ENCODE results near the gene HOXC9.
"Not testable (repeated sequence)": the region's sequence is repeated elsewhere in the genome, so short reads cannot be mapped to it uniquely, and the experiment has no call there.

HOXC9 gene

DNA sequence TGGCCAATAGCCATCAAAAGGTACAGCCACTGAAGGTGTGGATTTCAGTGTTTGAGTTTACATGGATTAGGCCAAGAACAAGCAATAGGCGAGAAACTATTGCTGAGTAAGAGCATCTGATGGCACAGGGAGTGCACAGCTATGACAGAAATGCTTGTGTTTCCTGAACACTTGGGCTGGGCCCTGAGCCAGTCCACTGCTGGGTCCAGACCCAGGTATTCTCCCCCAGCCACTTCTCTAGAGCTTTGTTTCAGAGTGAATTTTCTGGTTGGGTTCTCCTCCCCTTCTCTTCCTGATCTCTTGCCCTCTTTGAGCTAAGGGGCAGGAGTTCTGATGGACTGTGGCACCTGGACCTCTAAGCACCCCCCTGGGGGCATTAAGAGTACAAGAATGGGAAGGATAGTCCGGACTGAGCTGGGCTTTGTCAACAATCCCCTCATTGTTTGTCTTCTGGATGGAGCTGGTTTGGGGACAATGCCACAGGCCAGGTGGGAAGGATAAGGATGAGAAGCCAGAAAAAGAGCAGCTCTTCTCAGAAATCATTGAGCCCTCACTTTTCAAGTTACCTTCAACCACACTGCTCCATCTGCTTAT, 41.2 kb downstream of the HOXC9 start:
- H3K4me3 ChIP-seq (ENCODE audit: insufficient read length, low read depth), result no peak overlapping the region
- H3K27me3 ChIP-seq (ENCODE audit: insufficient read depth, insufficient read length), result peaks cover 100% of the 10 kb centered on the region
- TF ChIP-seq SUZ12 (IDR thresholded peaks at IDR 0.05; ENCODE audit: extremely low read depth, insufficient read depth, insufficient read length), result no peak
- TF ChIP-seq YY1 (IDR thresholded peaks at IDR 0.05; ENCODE audit: insufficient read depth, insufficient read length), result no peak
- TF ChIP-seq ZNF274 (IDR thresholded peaks at IDR 0.05; ENCODE audit: low read depth, low read length), result no peak
- H3K9me3 ChIP-seq (ENCODE audit: insufficient read depth, low read length), result no peaks in the 10 kb centered on the region
- peaks cover 3% of the 10 kb centered on the region for H3K4me1 ChIP-seq (ENCODE audit: insufficient read depth, insufficient read length)
- DNase-seq (ENCODE audit: low read depth, low spot score), result no peak
- H3K9ac ChIP-seq (ENCODE audit: insufficient read length, low read depth), result no peak overlapping the region
- no peaks in the 10 kb centered on the region for H3K36me3 ChIP-seq (ENCODE audit: insufficient read depth, insufficient read length, low read length)

DNA sequence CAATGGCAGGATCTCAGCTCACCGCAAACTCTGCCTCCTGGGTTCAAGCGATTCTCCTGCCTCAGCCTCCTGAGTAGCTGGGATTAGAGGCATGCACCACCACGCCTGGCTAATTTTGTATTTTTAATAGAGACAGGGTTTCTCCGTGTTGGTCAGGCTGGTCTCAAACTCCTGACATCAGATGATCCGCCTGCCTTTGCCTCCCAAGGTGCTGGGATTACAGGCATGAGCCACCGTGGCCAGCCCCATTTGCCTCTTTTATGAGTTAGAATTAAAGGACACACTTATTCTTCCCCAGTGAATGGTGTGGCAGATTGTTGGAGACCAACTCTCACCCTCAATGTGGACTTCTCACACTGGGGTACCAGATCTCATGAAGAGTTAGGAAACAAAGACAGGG, 42.1 kb downstream of the HOXC9 start:
- not testable (repeated sequence) for H3K36me3 ChIP-seq (ENCODE audit: insufficient read depth, insufficient read length, low read length); H3K4me1 ChIP-seq (ENCODE audit: insufficient read depth, insufficient read length); H3K9me3 ChIP-seq (ENCODE audit: insufficient read depth, low read length); H3K9ac ChIP-seq (ENCODE audit: insufficient read length, low read depth); DNase-seq (ENCODE audit: low read depth, low spot score); H3K4me3 ChIP-seq (ENCODE audit: insufficient read length, low read depth)
- peaks cover 100% of the 10 kb centered on the region for H3K27me3 ChIP-seq (ENCODE audit: insufficient read depth, insufficient read length)

DNA sequence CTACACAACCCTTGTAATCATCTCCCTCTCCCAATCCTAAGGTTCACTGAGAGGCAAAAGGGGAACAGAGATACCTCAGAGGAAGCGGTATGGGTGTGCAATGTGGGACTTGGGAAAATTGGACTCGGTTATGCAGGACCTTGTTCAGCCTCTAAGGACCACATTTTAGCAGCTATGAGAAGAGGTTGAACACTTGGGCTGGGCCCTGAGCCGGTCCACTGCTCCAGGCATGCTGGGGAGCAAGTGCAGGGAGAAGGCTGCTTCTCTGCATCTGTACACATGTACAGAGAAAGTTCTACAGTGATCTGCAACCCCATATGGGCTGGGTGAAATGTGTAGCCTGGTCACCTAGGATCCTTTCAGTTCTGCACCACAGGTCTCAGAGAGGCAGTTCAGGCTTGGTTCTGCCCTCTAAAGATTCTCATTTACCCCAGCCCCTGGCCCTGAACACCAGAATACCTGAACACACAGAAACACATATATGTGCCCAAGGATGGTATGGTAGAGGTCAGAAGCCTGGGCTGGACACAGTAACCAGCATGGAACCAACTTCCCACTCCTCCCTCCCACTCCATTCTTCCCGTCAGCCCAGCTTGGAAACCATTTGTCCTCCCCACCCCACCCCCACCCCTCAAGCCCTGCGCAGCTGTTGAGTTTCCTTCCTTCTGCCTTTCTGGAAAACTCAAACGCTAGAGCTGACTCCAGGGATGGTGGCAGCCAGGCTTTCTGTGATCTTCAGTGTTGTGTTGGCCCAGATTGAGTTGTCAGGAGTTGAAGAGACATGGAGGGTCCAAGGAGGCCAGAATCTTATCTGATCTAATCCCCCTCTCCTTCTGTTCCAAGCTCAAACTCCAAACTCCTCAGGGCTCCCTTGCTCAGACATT, 43.3 kb downstream of the HOXC9 start:
- Histone ChIP-seq H3K9me3 (ENCODE audit: insufficient read depth, low read length) (no peaks in the 10 kb centered on the region), H3K36me3 (ENCODE audit: insufficient read depth, insufficient read length, low read length) (no peaks in the 10 kb centered on the region), H3K4me3 (ENCODE audit: insufficient read length, low read depth) (no peak overlapping the region), H3K9ac (ENCODE audit: insufficient read length, low read depth) (no peak overlapping the region), H3K27me3 (ENCODE audit: insufficient read depth, insufficient read length) (peaks cover 100% of the 10 kb centered on the region), H3K4me1 (ENCODE audit: insufficient read depth, insufficient read length) (peaks cover 15% of the 10 kb centered on the region)
- no peak for DNase-seq (ENCODE audit: low read depth, low spot score)
- TF ChIP-seq ZNF274 (IDR thresholded peaks at IDR 0.05; ENCODE audit: low read depth, low read length), result no peak
- peak; percentile 54 for TF ChIP-seq SUZ12 (IDR thresholded peaks at IDR 0.05; ENCODE audit: extremely low read depth, insufficient read depth, insufficient read length)

DNA sequence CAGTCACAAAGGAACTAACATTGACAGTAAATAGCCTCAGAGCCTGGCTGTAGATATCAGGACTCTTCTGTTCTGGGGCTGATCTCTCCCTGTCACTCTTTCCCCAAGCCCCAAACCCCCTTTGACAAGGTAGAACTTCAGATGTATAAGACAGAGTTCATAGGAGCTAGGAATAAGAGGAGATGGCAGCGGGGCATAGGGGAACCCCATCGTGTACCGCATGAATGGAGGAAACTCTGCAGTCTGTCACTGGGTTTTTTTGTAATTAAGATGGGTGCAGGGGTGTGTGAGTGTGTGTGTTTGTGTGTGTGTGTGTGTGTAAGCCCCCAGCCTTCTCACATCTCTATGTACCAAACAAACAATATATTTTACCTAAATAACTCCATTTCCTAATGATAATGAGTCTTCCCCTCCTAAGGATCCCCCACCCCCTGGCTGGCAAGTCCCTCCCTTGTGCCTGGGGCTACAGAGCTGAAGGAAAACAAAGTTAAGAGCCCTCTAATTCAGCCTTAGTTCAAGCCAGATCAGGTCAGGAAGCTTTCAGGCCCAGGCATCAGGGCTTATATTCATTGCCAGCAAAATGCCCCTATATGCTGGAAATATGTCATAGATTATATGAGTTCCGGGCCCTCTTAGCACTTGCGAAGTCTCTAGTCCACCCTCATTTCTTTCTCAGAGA, 44.6 kb downstream of the HOXC9 start:
- no peak for DNase-seq (ENCODE audit: low read depth, low spot score)
- peaks cover 100% of the 10 kb centered on the region for H3K27me3 ChIP-seq (ENCODE audit: insufficient read depth, insufficient read length)
- no peak overlapping the region for H3K9ac ChIP-seq (ENCODE audit: insufficient read length, low read depth)
- no peak overlapping the region for H3K4me3 ChIP-seq (ENCODE audit: insufficient read length, low read depth)
- no peaks in the 10 kb centered on the region for H3K9me3 ChIP-seq (ENCODE audit: insufficient read depth, low read length)
- TF ChIP-seq YY1 (IDR thresholded peaks at IDR 0.05; ENCODE audit: insufficient read depth, insufficient read length) (no peak), ZNF274 (IDR thresholded peaks at IDR 0.05; ENCODE audit: low read depth, low read length) (no peak), SUZ12 (IDR thresholded peaks at IDR 0.05; ENCODE audit: extremely low read depth, insufficient read depth, insufficient read length) (no peak)
- peaks cover 15% of the 10 kb centered on the region for H3K4me1 ChIP-seq (ENCODE audit: insufficient read depth, insufficient read length)
- H3K36me3 ChIP-seq (ENCODE audit: insufficient read depth, insufficient read length, low read length), result no peaks in the 10 kb centered on the region

DNA sequence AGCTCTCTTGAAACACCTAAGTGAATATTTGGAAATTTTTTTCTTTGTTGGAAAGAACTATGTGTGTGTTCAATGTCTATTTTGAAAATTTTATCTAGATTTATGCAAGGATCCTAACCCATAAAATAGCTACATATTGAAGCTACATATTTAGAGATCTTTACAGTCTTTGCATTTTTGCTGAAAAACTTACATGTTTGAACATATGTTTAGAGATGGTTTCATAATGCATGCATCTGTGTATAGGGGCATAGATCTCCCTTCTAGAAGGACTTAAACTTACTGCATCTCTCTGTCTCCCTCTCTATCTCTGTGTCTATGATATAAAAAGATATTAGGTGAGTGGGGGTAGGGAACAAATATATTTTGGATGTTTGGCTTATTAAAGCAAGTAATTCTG, 45.4 kb downstream of the HOXC9 start:
- Histone ChIP-seq H3K4me3 (ENCODE audit: insufficient read length, low read depth) (no peak overlapping the region), H3K27me3 (ENCODE audit: insufficient read depth, insufficient read length) (peaks cover 100% of the 10 kb centered on the region), H3K36me3 (ENCODE audit: insufficient read depth, insufficient read length, low read length) (no peaks in the 10 kb centered on the region), H3K4me1 (ENCODE audit: insufficient read depth, insufficient read length) (peaks cover 15% of the 10 kb centered on the region), H3K9me3 (ENCODE audit: insufficient read depth, low read length) (no peaks in the 10 kb centered on the region), H3K9ac (ENCODE audit: insufficient read length, low read depth) (no peak overlapping the region)
- TF ChIP-seq ZNF274 (IDR thresholded peaks at IDR 0.05; ENCODE audit: low read depth, low read length), result no peak
- TF ChIP-seq SUZ12 (IDR thresholded peaks at IDR 0.05; ENCODE audit: extremely low read depth, insufficient read depth, insufficient read length), result no peak
- TF ChIP-seq YY1 (IDR thresholded peaks at IDR 0.05; ENCODE audit: insufficient read depth, insufficient read length), result no peak
- no peak for DNase-seq (ENCODE audit: low read depth, low spot score)

DNA sequence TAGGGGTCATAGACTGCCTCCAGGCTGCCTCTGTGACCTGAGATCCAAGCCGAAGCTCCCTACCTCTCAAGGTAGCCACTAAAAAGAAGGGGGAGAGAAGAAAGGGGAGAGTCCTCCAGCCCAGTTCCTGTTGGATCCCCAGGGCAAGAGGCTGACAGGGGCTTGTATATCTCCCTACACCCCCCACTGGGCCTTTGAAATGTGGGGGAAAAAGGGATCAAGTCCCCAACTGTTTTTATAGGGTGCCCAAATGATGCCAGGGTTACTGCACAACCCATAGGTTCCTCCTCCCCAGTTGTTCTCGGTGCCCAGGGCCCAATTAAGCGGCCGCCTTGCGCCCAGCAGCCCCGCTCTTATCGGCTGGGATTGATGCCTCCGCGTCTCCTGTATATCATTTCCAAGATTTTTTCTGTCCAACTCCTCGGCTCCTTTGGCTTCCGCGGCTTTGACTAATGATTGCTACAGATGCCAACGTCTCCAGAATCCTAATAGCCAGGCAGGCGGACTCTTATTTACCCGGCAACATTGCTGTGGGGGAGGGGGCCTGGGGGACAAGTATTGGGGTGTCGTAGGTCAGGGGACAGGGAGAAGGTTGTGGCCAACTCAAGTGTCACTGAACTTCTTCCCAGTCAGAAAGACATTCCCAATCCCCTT, 46.0 kb downstream of the HOXC9 start:
- H3K9ac ChIP-seq (ENCODE audit: insufficient read length, low read depth), result no peak overlapping the region
- H3K27me3 ChIP-seq (ENCODE audit: insufficient read depth, insufficient read length), result peaks cover 100% of the 10 kb centered on the region
- TF ChIP-seq ZNF274 (IDR thresholded peaks at IDR 0.05; ENCODE audit: low read depth, low read length) (no peak), SUZ12 (IDR thresholded peaks at IDR 0.05; ENCODE audit: extremely low read depth, insufficient read depth, insufficient read length) (no peak)
- H3K36me3 ChIP-seq (ENCODE audit: insufficient read depth, insufficient read length, low read length), result no peaks in the 10 kb centered on the region
- H3K4me3 ChIP-seq (ENCODE audit: insufficient read length, low read depth), result no peak overlapping the region
- no peak for DNase-seq (ENCODE audit: low read depth, low spot score)
- no peaks in the 10 kb centered on the region for H3K9me3 ChIP-seq (ENCODE audit: insufficient read depth, low read length)
- peaks cover 15% of the 10 kb centered on the region for H3K4me1 ChIP-seq (ENCODE audit: insufficient read depth, insufficient read length)

DNA sequence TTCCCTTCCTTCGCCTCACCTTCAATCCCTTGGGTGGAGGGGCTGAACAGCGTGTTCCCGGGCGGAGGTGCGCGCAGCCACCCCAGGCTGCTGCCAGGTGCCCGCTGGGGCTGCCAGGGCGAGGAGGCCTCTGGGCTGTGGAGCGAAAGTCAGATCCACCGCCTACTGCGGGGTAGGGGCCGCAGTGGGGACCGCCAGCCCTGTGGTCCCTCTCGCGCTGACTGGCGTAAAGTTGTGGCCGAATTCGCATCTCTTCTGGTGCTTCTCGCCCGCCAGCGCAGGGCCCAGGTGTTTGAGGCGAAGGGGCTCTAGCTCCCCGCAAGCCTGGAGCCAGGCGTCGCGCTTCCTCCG, 46.8 kb downstream of the HOXC9 start:
- Histone ChIP-seq H3K27me3 (ENCODE audit: insufficient read depth, insufficient read length) (peaks cover 100% of the 10 kb centered on the region), H3K4me1 (ENCODE audit: insufficient read depth, insufficient read length) (peaks cover 15% of the 10 kb centered on the region), H3K9me3 (ENCODE audit: insufficient read depth, low read length) (no peaks in the 10 kb centered on the region), H3K4me3 (ENCODE audit: insufficient read length, low read depth) (no peak overlapping the region), H3K9ac (ENCODE audit: insufficient read length, low read depth) (no peak overlapping the region), H3K36me3 (ENCODE audit: insufficient read depth, insufficient read length, low read length) (no peaks in the 10 kb centered on the region)
- no peak for DNase-seq (ENCODE audit: low read depth, low spot score)
- TF ChIP-seq ZNF274 (IDR thresholded peaks at IDR 0.05; ENCODE audit: low read depth, low read length) (no peak), YY1 (IDR thresholded peaks at IDR 0.05; ENCODE audit: insufficient read depth, insufficient read length) (no peak), SUZ12 (IDR thresholded peaks at IDR 0.05; ENCODE audit: extremely low read depth, insufficient read depth, insufficient read length) (no peak)
